NCI-H524 treated with DMSO at 0.1 percent for 48 hours (cell line): ENCODE measurements around the gene MIGA1.

ENCODE experiments used
- DNase-seq: peaks from one replicate; lab custom pipeline; 2025; lab: John Stamatoyannopoulos, UW

The MIGA1 gene

DNA sequence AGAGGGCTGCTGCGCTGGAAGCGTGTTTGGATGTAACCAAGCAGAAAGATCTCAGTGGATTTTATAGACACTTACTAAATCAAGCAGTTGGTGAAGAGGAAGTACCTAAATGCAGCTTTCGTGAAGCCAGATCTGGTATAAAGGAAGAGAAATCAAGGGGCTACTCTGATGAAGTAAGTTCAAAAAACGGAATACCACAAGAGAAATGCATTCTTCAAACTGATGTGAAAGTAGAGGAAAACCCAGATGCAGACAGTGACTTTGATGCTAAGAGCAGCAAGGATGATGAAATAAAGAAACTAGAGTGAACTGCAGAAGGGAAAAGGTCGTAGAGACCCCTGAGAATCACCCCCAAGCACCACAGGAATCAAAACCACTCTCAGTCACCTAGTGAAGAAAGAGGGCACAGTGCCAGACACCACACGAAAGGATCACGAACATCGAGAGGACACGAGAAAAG, 68.2 kb downstream of the MIGA1 start:
- DNase-seq: no peak

DNA sequence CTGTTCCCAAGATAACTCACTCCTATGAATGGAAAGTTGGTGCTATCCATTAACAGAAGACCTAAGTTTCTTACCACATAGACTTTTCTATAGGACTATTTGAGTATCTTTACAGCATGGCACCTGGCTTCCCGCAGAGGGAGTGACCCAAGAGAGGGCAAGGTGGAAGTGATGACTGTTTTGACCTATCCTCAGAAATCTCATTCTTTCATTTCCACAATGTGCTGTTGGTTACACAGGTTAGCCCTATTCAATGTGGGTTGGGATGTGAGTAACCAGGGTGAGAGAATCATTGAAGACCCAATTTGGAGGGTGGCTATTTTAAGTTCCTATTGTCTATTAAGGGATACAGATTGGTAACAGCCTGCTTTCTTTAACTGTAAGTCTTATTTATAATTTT, 70.6 kb downstream of the MIGA1 start:
- DNase-seq: no peak

DNA sequence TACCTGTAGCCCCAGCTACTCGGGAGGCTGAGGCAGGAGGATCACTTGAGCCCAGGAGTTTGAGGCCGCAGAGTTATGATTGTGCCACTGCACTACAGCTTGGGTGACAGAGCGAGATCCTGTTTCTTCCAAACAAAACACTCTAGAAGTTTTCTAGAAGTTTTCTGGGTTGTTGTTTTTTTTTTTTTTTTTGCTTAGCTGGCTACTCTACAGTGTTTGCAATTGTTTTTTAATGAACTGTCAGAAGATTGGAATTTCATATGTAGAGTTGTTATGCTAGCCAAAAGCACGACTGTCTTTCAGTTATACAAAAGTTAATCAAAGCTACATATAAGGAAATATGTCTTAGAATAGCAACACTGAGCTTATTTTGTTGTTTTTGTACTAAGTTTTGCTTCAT, 78.1 kb downstream of the MIGA1 start:
- DNase-seq: no peak

DNA sequence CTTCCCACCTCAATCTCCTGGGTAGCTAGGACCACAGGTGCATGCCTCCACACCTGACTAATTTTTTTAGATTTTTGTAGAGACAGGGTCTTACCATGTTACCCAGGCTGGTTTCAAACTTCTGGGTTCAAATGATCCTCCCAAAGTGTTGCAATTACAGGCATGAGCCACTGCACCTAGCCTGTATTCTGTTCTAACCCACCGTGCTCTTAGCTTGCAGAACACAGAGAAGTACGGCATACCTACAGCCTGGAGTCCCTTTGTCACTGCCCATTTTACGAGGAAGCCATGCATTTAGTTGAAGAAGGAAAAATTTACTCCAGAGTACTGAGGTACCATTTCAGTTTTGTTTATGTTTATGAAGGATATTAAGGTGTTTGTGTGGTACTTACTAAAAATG, 79.3 kb downstream of the MIGA1 start:
- DNase-seq: no peak

DNA sequence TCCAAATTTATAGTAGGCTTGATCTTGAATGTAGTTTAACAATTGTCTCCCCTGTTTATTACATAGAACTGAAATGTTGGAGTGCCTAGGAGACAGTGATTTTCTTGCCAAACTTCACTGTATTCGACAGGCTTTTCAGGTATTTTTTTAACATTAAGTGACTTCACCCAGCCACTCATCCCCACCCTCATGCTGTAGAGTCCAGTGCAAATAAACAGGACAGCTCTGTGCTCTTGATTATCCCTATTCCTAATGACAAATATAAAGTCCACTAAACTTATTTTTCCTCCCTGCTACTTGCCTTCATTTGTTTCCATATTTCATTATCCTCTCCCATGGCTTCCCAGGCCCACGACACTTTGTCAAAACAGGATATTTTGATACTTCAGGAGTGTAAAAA, 79.8 kb downstream of the MIGA1 start:
- no peak for DNase-seq

DNA sequence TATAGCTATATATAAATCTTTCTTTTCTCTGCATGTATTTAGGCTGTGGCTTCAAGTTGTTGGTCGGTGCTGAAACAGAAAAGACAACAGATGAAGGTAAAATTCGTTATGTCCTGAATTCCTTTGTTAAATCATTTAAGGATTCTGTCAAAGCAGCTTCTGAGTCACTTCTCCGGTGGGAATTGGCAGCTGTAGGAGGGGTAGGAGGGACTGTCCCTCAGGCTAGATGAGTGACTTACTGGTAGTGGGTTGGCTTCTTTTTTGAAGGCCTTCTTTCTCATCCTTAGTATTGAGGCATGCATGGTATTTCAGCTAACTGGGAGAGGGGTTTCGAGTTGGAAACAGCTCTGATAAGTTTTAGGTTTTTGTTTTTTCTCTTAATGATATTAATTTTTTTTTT, 86.8 kb downstream of the MIGA1 start:
- DNase-seq: no peak

DNA sequence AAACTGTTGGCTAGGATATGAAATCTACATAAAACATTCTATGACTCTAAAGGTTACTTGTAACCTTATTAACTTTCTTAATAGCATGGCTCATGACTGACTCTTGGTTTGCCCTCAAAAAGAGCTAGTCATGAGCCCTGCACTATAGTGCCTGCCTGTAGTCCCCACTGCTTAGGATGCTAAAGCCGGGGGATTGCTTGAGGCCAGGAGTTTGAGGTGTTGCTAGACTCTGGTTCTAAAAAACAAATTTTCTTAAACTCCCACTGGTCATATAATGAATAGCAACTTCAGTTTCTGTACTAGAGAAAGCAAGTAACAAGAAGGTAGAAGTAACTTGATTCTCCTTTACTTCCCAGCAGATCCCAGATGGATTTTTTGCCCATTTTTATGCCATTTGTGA, 93.2 kb downstream of the MIGA1 start:
- DNase-seq: no peak

DNA sequence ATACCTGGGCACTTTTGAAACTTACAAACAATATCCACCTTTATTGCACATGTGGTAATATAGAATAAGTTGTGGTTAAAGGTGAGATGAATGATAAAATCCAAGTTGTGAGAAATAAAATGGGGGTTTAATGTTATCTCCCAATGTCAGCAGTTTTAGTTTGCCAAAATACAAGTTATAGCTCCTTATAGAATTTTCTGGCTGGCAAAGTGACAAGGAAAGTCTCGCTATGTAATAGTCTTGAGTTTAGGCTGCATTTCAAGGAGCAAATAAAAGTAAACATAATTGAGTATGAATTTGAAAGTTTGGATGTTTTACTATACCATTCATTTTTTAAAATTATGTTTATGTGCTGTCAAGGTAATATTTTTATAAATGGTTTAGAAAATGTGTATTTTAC, 94.0 kb downstream of the MIGA1 start:
- no peak for DNase-seq

DNA sequence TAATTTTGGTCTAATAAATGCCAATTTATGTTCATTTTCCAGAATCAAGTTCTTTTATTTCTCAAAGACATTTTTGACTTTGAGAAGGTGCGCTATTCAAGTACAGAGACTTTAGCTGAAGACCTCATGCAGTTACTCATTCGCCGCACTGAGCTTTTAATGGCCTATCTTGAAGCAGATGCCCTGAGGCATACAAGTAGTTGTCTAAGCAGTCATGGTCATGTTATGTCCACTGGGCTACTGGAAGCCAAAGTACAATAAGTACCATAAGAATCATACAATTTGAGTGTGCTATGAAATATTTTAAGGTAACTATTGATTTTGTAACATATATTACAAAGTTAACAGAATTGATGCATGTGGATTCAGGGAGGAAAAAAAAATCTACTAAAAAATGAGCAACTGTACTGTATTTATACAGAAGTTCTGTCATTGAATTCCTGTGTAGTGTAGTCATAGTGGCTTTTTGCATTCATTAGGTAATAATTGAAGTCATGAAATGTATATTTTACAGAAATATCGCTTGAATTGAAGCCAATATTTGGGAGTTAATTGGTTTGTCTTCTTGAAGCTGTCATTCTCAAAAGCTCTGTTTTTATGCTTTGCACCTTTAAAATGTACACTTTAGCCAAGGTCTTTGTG, 95.5 kb downstream of the MIGA1 start:
- DNase-seq: no peak

DNA sequence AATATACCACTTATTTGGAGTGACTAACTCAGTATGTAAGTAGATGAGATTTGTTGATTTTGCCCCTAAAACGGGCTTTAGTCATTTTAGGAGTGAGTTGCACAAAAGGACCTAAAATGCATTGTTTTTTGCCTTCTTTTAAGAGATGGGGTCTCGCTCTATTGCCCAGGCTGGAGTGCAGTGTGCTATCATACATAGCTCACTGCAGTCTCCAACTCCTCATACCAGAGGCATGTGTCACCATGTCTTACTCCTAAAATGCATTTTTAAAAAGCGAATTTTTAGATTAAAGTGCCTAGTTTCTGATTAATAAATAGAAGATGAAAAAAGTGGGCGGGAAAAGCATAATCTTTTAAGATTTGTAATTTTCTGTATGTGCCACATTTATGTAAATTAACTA, 97.4 kb downstream of the MIGA1 start:
- no peak for DNase-seq

DNA sequence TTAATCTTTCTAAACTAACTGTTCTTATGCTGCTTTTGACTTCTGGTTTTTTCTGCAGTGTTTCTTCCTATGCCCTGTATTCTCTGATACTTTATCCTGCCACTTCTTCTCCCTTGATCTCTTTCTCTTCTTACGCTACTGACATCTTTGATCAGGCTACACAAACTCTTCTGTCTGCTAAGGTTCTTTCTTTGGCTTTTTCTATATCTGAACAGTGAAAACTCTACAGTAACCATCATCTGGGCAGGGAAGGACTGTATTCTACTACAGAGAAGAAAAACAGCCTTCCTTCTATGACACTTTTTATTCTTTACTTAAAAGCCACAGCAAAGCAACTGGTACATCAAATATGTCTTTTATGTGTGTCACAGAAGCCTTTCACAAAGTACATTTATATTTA, 101.6 kb downstream of the MIGA1 start:
- DNase-seq: no peak

DNA sequence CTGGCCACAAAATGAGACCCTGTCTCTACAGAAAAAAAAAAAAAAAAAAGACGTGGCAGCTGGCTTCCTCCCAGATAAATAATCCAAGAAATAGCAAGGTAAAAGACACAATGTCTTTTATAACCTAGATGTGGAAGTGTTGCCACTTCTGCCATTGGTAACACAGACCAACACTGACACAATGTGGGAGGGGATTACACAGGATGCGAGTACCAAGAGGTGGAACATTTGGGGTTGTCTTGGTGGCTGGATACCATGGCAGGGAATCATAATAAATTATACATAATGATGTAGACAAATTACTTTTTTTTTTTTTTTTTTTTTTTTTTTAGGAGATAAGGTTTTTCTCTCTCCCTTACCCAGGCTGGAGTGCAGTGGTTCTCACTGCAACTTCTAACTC, 103.0 kb downstream of the MIGA1 start:
- no peak for DNase-seq

DNA sequence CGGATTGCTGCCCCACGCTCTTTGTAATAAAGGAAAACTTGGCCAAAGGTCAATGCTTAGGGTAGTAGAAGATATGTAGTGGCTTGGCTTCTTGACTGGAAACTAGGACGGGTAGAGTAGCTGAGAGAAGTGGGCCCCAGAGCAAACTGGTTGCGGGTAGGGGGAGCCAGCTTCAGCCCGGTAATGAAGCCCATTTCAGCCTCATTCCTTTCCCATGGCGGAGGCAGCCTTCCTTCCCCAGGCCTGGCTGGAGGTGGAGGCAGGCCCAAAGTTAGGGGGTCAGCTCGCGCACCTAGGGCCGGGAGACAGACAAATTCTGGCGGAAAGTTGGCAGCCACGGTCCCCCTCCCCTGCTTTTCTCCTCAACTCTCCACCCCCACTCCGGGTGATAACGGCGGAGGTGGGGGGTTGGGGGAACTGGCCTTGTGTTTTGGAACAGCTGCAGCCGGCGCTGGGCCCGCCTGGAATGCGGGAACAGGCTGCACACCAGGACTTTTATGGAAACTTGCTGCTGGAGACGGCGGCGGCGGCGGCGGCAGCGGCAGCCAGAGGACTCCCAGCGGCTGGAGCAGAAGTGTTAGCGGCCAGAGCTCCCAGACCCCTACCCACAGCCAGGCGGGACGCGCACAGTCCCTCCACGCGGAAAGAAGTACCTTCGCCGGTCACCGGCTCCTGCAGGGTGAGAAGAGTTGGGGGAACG, 108.8 kb downstream of the MIGA1 start, which contains the start of gene NEXN:
TSS of gene NEXN (plus strand) at position 544 of the 700 bp plus-strand sequence. CDS start 27,483 bp downstream, outside the sequence.
- DNase-seq: no peak

DNA sequence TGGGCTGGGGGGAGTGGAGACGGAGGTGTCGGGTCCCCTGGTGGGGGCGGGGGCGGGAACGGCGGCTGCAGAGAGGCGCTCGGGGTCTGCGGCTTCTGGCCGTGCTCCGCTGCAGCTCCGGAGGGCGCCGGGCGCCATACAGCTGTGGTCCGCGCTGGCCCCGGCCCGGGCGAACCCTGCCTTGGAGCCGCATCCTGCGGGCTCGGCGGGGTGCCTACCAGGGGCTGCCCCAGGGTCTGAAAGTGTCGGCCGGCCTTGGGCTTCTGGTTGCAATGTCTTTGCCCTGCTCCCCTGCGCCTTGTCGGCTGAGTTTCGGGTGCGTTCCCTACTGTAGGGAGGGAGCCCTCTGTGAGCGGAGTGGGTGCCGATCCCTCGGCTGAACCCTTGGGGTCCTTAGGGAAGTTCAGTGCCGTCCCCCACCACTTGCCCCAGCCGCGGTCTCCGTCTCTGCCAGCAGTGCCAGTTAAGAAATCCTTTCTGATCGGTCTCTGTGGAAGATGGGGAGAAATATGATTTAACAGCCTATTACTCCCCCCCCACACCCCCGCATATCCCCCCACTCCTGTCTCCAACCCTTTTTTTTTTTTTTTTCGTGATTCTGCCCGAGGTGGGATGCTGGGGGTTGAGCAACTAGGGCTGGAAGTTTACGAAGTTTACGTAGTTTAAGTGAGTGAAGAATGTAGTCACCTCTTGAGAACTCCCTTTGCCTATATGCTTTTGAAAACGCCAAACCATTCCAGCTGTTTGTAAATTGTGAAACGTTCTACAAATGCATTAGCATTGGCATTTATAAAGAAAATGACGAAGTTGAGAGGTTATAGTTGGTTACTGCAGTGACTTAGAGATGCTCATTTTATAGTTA, 109.6 kb downstream of the MIGA1 start:
- no peak for DNase-seq

DNA sequence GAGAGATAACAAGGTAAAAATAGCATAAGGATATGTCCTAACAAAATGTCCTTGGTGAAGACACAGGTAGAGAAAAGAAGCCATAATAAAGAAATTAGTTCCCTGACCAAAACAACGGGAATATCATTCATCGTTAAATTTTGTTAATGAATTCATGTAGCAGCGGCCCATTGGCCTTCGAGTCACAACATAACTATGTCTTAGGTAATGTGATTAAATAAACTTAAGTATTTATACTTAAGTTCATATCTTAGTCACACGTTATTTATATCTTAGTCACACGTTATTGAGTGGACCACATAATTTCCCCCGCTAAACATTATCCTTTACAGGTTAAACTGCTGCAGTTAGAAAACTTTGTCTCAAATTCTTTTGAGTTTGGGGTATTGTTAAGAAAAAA, 110.2 kb downstream of the MIGA1 start:
- no peak for DNase-seq

DNA sequence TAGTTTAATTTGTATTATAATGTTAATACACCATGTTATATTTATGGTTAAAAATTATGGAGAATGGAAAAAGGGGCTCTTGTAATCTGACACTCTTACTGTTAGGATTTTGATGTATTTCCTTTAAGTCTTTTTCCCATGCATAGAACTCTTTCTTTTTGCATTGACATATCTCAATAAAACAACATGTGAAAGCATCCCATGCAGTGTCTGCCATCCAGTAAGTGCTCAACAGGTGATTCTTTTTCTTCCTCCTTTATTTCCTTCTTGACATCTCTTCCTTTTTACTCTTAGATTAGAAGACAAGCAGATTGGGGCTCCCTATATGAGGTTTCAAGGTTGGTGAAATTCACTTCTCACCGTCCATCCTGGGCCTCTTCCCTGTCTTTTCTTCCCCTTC, 111.8 kb downstream of the MIGA1 start:
- DNase-seq: no peak

DNA sequence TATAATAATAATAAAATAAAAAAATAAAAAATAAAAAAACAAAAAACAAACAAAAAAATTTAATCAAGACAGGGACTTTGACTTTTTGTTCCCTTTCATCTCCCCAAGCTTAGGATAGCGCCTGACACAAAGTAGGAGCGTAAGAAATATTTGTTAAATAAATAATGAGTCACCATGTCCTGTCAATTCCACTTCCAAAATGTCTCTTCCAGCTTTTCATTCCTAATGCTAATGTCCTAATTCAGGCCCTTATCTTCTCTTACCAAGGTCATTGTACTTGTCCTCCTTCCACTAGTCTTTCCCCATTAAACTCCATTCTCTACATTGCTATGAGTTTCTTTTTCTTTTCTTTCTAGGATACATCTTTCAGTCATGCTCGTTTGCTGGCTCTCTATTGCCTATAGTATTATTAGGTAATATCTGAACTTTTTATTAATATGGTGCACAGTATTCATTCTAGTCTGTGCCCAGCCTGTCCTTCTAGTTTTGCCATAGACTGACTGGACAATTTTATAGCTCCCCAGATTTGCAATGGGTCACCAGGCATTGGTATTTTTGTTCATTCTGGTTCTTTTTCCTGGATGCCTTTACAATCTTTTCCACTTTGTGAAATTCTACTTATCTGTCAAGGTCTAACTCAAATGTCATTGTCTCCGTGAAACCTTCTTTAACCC, 120.3 kb downstream of the MIGA1 start:
- no peak for DNase-seq

DNA sequence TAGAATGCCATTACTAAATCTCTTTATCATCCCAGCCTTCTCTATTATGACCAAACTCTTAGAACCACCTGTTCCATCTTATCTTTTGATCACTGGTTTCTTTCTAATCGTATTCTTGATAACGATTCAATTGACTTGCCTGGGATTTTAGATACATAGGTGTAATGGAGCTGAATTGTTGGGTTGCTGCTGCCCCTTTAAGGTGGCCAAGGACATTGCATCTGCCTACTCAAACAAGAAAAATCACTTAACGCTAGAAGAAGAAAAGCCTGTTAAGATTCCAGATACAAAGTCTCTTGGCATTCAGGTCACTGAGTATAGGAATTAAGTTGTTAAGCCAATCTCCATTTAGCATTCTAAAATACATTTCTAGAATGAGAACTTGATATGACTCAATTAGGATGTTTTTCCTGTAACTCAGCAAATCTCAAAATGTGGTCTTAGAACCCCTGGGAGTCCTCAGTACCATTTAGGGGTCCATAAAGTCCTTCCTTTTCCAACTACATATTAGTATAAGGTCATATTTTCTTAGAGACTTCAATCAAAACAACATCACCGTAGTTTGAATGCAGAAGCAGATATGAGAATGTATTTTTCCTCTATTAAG, 121.3 kb downstream of the MIGA1 start:
- peak; percentile 7 for DNase-seq

DNA sequence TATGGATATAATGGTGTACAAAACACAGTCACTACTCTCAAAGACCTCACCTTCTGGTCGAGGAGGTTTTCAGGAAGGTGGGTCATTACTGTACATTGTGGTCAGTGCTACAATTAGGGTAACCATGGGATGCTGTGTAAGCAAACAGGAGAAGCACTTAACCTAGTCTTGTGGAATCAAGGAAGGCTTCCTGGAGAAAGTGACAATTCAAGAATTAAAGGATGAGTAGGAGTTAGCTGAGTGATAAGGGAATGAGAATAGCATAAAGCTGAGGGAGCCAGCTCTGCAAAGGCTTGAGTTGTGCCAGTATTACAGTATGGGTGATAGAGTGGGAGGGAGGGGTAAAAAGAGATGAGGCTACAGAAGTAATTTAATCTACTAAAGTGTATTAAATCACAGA, 126.2 kb downstream of the MIGA1 start:
- no peak for DNase-seq

DNA sequence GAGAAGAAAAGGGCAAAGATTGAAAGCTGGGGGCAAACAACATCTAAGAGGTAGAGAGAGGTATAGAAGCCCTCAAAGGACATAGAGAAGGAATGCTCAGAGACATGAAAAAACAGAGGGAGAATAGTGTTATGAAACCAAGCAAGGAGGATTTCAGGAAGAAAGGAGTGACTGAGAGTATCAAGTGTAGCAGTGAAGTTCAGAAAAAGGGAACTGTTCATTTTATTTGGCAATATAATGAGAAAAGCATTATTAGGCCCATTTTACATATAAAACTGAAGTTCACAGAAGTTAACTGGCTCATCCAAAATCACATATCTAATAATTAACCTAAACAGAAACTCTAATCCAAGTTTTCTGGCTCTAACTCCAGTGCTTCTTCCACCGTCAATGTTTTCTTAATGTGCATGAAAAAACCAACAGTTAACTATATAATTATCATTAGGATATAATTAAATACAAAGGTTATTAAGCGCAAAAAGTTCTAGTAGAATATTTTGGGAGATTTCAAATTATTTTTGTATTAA, 126.6 kb downstream of the MIGA1 start:
- no peak for DNase-seq

DNA sequence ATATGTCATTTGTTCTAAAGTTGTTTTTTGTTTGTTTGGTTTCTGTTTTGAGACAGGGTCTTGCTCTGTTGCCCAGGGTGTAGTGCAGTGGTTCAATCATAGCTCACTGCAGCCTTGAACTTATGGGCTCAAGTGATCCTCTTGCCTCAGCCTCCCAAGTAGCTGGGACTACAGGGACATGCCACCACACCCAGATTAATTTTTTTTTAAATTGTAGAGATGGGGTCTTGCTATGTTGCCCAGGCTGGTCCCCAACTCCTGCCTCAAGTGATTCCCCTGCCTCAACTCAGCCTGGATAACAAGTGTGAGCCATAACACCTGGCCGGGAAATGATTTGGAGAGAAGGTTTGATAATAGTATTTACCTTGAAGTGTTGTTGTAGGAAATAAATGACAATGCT, 127.2 kb downstream of the MIGA1 start:
- no peak for DNase-seq

DNA sequence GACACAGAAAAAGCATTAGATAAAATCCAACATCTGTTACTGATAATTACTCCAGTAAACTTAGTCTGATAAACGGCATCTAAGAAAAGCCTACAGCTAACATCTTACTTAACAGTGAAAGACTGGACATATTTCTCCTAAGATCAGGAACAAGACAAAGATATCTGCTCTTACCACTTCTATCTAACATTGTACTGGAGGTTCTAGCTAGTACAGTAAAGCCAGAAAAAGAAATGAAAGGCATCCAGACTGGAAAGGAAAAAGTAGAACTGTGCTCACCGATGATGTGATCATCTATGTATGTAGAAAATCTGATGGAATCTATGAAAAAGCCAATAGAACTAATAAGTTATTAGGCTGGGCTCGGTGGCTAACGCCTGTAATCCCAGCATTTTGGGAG, 130.7 kb downstream of the MIGA1 start:
- DNase-seq: no peak
